GM19240 (cell line): ENCODE measurements around the gene SAP30BP.

Source experiments
- DNase-seq: peaks from one replicate; pipeline ENCODE4 v3.0.0; 2011; ENCODE audit warnings: low spot score; ENCODE audit not compliant: insufficient read length

SAP30BP gene

DNA sequence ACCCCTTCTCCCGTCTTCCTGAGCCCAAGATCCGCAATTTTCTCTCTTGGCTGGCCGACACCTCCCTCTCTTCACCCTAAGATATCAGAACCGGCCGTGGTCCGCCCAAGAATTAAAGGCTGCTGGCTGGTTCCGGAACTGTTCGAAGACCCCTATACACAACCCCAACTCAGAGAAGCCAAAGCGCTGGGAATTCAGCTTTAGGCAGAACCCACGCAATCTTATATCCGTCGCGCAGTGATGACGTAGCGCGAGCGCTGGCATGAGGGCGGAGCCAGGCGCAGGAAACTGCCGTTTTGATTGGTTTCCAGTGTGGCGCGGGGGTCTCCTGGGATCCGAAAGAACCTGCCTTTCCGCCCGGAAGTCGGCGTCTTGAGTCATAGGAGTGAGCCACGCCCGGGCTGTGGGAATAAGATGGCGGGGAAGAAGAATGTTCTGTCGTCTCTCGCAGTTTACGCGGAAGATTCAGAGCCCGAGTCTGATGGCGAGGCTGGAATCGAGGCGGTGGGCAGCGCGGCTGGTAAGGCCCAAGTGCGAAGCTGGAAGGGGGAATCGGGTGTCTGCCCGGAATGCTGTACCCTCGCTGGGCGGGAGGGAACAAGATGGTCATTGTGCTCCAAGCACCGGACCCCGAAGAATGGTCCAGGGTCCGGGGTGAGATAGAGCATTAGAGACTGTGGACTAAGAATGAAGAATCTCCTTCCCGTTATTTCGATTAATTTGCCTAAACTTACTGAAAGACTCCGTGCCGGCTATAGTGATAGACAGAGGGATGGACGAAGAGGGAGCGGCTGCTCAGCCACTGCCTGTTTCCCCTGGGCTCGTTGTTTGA lies at the start of gene SAP30BP, which contains the start of gene RECQL5:
TSS of gene SAP30BP (plus strand) at position 380 of the 832 bp plus-strand sequence. CDS start at position 415, 35 bp downstream.
TSS of gene RECQL5 (minus strand) at position 196 of the 832 bp plus-strand sequence. CDS start 597 bp downstream, outside the sequence.
- peak; percentile 79 for DNase-seq

DNA sequence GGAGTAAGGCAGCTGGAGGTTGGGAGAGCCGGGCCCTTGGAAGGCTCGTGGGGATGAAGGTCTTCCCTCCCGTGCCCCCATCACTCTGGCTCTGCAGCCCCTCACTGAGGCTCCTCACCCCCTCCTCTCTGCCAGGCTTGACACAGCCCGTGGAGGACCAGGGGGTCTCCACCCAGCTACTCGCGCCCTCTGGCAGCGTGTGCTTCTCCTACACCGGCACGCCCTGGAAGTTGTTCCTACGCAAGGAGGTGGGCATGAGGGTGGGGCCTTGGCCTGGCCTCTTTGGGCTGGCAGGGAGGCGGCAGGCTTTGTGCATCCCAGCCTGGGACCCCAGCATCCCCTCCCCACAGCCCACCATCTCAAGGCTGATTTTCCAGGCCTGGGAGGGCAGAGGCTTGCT lies 49.5 kb upstream of the SAP30BP start:
- DNase-seq: no peak

DNA sequence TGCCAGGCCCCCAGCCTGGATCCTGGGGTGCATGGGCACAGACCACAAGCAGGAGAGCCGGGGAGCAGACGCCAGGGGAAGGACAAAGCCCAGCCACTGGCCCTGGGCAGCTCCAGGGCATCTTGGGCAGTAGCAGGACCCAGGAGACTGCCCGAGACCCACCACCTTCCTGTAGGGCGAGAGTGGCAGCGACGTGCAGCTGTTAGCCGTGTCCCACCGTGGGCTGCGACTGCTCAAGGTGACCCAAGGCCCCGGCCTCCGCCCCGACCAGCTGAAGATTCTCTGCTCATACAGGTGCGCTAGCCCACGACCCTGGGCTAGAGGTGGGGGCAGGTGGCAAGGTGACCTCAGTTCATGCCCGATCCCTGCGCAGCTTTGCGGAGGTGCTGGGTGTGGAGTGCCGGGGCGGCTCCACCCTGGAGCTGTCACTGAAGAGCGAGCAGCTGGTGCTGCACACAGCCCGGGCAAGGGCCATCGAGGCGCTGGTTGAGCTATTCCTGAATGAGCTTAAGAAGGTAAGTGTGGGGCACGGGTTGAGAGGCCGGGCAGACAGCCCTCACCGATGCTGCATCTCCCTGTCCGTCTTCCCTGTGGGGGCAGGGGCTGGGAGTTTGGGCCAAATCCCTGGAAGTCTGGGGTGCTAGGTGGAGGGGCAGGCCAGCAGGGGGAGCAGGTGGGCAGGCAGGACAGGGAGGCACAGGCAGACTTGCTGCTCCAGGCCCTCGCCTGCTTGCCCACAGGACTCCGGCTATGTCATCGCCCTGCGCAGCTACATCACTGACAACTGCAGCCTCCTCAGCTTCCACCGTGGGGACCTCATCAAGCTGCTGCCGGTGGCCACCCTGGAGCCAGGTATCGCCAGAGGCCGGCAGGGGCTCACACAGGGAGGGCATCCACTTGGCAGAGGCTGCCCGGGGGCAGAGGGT lies 47.4 kb upstream of the SAP30BP start:
- DNase-seq: no peak

DNA sequence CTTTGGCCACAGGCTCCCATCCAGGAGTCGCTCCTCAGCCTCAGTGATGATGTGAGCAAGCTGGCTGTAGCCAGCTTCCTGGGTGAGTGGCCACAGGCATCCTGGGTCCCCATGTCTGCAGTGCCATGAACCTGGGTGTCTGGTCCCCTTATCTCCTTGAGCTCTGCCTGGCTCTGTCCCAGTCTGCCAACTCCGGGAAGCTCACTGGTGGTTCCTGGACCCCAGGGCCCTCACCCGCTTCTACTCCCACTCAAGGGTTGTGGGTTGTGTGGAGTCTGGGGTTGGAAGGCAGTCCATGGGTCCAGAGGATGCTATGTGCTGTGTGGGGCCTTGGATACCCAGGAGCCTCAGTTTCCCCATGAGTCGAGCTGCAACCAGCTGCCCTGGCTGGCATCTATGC lies 45.6 kb upstream of the SAP30BP start:
- no peak for DNase-seq

DNA sequence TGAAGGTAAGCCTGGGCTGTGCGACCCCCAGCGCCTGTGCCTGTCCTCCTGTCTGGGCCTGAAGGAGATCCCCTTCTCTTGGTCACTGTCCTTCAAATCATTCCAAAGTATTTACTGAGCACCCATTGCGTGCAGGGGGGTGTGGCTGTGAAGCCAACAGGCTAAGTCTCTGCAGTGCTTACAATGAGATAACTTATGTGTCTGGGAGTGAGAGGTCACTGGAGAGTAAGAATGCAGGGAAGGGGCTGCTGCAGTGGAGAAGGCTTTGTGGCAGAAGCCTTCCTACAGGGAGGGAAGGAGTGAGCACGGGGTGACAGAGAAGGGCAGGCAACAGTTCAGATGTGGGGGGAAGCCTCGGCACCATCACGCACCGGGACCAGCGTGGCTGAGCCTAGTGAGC lies 45.1 kb upstream of the SAP30BP start:
- DNase-seq: no peak

DNA sequence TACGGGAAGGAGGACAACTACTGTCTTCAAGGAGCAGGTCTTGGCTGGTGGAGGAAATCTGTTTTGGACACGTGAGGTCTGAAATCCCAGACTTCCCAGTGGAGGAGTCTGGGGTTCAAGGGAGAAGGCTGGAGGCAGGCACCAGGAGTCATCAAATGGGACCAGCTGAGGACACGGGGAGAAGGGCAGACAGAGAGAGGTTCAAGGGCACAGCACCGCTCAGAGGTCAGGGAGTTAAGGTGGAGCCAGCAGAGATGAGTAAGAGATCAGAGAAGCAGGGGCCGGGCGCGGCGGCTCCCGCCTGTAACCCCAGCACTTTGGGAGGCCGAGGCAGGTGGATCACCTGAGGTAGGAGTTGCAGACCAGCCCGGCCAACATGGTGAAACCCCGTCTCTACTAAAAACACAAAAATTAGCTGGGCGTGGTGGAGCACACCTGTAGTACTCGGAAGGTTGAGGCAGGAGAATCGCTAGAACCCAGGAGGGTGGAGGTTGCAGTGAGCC lies 44.3 kb upstream of the SAP30BP start:
- no peak for DNase-seq

DNA sequence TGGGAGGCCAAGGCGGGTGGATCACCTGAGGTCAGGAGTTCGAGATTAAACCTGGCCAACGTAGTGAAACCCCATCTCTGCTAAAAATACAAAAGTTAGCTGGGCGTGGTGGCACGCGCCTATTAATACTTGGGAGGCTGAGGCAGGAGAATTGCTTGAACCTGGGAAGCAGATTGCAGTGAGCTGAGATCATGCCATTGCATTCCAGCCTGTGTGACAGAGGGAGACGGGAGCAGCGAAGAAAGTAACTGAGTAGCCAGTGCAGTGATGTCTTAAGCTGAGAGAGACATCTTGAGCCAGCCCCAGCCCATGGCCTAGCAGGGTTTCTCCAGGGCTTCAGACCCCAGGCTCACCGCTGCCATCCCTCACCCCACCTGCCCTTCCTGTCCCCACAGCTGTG lies 43.8 kb upstream of the SAP30BP start:
- DNase-seq: no peak

DNA sequence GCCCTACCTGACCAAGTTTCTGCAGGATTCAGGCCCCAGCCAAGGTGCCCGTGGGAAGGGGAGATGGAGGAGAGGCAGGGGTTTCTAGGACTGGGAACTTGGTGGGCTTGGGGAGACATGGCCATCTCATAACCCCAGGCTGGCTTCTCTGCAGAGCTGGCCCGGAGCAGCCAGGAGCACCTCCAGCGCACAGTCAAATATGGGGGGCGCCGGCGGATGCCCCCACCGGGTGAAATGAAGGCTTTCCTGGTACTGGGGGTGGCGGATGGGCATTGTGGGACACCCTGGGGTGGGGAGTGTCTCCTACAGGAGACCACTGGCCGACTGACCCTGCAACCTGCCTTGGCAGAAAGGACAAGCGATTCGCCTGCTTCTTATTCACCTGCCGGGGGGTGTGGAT lies 43.1 kb upstream of the SAP30BP start:
- no peak for DNase-seq

DNA sequence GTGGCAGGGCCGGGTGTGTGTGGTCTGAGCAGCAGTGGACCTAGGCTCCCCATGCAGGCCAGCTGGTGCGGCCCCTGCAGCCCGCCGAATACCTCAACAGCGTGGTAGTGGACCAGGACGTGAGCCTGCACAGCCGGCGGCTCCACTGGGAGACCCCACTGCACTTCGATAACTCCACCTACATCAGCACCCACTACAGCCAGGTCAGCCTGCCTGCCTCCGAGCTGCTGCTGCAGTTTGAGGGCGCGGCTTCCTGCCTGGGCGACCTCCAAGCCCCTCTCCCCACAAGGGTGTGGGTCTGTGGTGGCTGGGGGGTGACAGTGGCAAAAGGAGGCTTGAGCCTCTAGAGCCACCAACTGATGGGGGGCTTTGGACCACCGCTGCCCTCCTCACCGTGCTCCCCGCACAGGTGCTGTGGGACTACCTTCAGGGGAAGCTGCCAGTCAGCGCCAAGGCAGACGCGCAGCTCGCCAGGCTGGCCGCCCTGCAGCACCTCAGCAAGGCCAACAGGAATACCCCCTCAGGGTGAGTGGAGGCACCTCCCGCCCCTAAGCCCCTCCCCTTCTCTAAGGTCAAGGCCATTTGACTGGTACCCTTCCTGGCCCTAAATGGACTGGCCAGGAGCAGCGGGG lies 42.3 kb upstream of the SAP30BP start:
- DNase-seq: no peak

DNA sequence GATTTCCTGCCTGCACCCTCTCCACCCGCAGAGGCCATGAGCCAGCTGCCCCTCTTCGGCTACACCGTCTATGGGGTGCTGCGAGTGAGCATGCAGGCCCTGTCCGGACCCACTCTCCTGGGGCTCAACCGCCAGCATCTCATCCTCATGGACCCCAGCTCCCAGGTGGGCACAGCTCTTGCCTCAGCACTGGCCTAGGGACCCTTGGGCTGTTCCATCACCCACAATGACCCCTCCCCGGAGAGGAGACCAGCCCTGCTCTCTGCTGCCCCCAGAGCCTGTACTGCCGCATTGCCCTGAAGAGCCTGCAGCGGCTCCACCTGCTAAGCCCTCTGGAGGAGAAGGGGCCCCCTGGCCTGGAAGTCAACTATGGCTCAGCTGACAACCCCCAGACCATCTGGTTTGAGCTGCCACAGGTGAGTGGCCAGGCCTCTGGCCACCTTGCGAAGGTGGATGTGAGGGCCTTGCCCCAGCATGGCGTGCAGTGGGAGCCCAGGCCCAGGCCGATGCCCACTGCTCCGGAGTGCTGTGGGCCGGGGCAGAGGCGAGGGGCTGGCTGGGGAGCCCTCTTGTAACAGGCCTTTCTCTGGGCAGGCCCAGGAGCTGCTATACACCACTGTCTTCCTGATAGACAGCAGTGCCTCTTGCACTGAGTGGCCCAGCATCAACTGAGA lies 41.2 kb upstream of the SAP30BP start:
- peak; percentile 40 for DNase-seq

DNA sequence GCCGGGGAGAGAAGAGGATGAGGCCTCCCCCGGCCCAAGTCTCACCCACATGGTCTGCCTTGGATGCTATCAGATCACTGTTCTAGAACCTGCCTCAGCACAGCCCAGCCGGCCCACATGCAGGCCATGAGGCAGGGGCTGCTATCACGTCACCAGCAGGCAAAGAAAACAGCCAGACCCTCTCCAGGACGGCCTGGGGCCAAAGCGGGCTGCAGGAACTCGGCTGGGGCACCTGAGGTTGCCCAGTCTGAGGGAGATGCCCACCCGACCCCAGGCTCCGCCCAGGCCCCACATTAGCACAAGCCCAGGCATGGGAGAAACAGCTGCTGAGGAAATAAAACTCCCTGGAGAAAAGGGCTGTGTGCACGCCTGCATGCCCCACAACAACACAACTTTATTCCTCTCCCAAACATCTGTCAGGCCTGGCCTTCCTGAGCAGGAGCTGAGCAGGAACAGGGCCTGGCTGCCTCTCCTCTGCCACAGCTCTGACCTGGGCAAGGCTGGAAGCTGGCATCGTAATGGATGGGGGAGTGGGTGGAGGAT lies 40.6 kb upstream of the SAP30BP start:
- DNase-seq: no peak

DNA sequence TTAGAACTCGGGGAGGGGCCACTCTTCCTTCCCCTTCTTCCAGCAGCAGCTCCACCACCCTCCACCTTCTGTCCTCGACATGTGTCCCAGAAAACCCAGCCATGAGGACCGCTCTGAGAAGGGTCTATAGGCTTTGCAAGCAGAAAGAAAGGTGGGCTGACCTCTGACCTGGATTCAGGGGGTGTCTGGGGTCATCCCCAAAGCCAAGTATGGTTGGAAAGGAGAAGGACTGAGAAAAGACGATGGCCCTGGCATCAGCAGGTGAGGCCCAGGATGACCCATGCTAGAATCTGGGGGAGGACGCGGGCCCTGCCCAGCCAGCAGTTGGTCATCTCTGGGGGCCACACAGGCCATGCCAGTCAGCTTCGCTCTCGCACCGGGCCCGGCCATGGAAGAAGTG lies 40.0 kb upstream of the SAP30BP start:
- no peak for DNase-seq

DNA sequence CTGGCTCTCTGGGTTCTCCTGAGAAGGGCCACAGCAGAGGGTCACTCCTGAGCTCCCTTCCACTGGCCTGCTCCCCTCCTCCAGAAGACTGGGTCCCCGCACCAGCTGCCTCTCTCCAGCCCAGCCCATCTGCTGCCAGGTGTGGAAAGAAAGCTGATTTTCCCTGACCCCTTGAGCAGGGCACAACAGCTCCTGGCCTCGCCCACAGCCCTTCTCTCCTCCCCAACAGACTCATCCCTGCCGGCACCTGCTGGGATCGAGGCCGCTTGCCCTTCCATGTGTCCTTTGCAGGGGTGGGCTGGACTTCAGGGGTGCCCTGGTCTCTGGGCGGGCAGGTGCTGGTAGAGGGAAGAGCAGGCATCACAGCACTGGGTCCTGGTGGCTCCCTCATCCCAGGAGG lies 38.7 kb upstream of the SAP30BP start:
- no peak for DNase-seq

DNA sequence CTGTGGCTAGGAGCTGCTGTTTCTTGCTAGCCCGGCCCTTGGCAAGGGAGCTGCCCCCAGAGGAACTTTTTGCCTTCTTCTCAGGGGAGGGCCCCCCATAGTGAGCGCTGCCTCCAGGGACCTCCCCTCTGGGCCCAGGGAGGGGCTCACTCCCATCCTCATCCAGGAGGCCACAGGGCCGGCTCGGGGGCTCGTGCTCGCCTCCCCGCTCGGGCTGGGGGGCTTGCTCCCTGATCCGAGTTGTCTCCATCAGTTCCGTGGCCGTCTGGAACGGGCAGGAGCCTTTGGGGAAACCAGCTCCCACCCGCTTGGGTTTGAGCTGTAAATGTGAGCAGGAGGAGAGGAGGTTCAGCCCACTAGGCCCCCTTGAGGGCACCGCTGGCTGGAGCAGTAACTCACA lies 38.0 kb upstream of the SAP30BP start:
- DNase-seq: no peak

DNA sequence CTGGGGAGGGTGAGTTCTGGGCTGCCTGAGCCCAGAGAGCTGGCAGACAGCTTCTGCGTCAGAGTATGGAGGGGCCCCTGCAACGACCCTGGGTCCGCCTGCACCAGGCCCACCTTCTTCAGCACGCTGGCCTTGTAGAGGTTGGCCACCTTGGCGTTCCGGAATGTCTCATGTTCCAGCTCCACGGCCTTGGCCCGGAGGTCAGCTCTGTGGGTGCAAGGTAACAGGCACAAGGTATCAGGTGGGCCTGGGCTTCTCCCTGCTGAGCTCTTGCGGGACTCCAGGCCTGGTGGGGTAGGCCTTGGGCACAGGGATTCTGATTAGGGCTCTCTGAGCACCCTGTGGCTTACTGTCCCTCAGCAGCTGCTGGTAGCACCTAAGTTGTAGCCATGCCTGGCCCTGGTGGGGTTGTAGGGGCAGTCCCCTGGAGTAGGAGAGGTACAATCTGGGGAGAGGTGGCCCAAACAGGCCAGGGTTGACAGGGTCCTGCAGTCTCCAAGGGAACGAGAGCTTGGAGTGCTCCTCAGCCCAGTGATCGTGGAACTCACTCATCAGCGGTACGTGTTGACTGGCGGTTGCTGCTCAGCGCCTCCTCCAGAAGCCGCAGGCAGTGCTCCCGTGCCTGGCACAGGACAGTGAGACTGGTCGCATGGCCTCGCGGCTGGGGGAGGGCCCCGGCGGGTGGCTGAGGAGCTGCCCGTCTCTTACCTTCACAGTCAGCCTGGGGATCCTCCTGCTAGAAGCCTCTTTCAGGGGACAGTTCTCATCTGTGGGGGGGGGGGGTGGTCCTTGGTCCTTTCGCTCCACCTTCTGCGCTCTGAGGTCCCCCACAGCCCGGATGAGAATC lies 36.8 kb upstream of the SAP30BP start:
- DNase-seq: no peak

DNA sequence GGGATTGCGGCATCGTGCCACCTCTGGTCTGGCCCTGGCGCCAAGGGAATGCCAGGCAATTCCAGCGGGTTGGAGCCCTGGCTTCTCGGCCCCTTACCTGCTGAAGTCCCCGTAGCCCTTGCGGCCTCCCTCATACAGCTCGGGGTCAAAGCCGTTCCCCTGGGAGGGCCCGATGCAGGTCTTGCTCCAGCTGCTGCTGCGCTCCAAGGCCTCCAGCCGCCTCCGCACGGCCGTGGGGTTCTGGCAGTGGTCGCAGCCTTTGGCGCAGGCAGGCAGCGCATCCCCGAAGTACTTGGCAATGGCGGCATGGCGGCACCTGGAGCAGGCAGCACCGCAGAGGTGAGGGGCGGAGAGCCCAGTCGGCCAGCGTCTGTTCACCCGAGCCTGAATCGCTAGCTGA lies 35.8 kb upstream of the SAP30BP start:
- DNase-seq: no peak

DNA sequence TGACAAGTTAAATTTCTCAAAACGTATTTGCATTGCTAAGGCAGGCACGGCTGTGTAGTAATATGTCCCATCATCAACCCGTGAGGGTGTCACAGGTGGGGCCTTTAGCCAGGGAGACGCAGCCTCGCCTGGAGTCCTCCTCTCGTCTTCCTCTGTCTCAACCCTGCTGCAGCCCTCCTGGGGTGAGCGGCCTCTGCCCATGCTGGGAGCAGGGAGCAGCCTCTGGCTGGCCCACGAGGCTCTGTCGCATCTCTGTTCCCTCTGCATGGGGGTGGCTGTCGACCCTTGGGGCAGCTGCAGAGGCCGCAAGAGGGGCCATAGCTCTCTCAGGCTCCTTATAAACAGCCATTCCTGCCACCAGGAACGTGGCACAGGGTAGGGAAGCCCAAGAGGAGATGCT lies 34.7 kb upstream of the SAP30BP start:
- DNase-seq: no peak

DNA sequence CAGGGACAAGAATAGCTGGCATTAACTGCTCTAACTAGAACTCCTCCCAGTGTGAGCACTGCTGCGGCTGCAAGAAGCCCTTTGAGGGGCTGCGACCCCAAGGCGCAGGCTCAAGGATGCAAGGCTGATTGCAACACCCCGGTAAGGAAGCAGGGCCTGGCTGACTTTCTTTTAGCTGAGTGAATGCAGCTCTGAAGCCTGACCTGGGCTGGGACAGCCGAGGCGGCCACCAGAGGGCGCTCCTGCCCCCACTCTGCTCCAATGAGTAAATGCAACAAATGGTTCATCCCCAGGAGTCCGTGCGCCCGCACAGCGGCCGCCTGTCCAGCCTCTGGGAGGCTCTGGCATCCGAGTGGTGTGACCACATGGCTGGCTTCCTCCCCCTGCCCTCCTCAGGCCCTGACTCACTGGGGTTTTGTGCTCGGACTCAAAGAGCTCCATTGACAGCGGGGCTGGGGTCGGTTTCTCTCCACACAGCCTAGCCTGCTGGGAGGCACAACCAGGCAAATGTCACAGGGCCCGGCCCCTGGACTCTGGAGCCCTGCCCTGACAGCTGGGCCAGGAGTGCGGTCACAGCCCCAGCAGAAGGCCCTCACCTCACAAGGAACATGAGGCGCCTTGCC lies 34.2 kb upstream of the SAP30BP start, which contains the start of gene SMIM5:
TSS of gene SMIM5 (plus strand) at position 572 of the 623 bp plus-strand sequence. CDS start 6,768 bp downstream, outside the sequence.
- DNase-seq: peak; percentile 97
